ENCODE data around the gene PANX2.

PANX2 gene

GRCh38 chr22:50213263-50213662, 42.7 kb downstream of the PANX2 start:
- TF ChIP-seq, protein P1, sequence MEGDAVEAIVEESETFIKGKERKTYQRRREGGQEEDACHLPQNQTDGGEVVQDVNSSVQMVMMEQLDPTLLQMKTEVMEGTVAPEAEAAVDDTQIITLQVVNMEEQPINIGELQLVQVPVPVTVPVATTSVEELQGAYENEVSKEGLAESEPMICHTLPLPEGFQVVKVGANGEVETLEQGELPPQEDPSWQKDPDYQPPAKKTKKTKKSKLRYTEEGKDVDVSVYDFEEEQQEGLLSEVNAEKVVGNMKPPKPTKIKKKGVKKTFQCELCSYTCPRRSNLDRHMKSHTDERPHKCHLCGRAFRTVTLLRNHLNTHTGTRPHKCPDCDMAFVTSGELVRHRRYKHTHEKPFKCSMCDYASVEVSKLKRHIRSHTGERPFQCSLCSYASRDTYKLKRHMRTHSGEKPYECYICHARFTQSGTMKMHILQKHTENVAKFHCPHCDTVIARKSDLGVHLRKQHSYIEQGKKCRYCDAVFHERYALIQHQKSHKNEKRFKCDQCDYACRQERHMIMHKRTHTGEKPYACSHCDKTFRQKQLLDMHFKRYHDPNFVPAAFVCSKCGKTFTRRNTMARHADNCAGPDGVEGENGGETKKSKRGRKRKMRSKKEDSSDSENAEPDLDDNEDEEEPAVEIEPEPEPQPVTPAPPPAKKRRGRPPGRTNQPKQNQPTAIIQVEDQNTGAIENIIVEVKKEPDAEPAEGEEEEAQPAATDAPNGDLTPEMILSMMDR (IDR thresholded peaks at IDR 0.05; ENCODE audit: low read depth, low read length, missing control alignments), result no peak
- H3K36me3 ChIP-seq (replicated peaks), result peaks cover 47% of the 10 kb centered on the region
- no peak overlapping the region for H3K27ac ChIP-seq
- H3K27me3 ChIP-seq (replicated peaks), result no peaks in the 10 kb centered on the region
- DNase-seq, result no peak
- in situ Hi-C loops (cut with HindIII; ENCODE audit: low pct_ligation_motif_present, low sequenced_read_pairs), result no loop called here
- no peak overlapping the region for H3K4me3 ChIP-seq (ENCODE audit: low read depth, low read length)

GRCh38 chr22:50215297-50216054, 44.9 kb downstream of the PANX2 start:
- H3K4me3 ChIP-seq (ENCODE audit: low read depth, low read length), result no peak overlapping the region
- no peaks in the 10 kb centered on the region for H3K27me3 ChIP-seq (replicated peaks)
- TF ChIP-seq, protein P1 (IDR thresholded peaks at IDR 0.05; ENCODE audit: low read depth, low read length, missing control alignments), result no peak
- no peak overlapping the region for H3K27ac ChIP-seq
- no peak for DNase-seq
- H3K36me3 ChIP-seq (replicated peaks), result peaks cover 58% of the 10 kb centered on the region
- in situ Hi-C loops (cut with HindIII; ENCODE audit: low pct_ligation_motif_present, low sequenced_read_pairs), result no loop called here

GRCh38 chr22:50216055-50216683, 45.6 kb downstream of the PANX2 start:
- TF ChIP-seq, protein P1 (IDR thresholded peaks at IDR 0.05; ENCODE audit: low read depth, low read length, missing control alignments), result no peak
- DNase-seq, result no peak
- in situ Hi-C loops (cut with HindIII; ENCODE audit: low pct_ligation_motif_present, low sequenced_read_pairs), result no loop called here
- Histone ChIP-seq H3K4me3 (ENCODE audit: low read depth, low read length) (no peak overlapping the region), H3K36me3 (replicated peaks) (peaks cover 58% of the 10 kb centered on the region), H3K27ac (no peak overlapping the region), H3K27me3 (replicated peaks) (no peaks in the 10 kb centered on the region)

GRCh38 chr22:50216684-50217520, 46.4 kb downstream of the PANX2 start:
- in situ Hi-C loops (cut with HindIII; ENCODE audit: low pct_ligation_motif_present, low sequenced_read_pairs), result no loop called here
- TF ChIP-seq, protein P1 (IDR thresholded peaks at IDR 0.05; ENCODE audit: low read depth, low read length, missing control alignments), result no peak
- DNase-seq, result no peak
- no peaks in the 10 kb centered on the region for H3K27me3 ChIP-seq (replicated peaks)
- H3K4me3 ChIP-seq (ENCODE audit: low read depth, low read length), result no peak overlapping the region
- peaks cover 60% of the 10 kb centered on the region for H3K36me3 ChIP-seq (replicated peaks)
- no peak overlapping the region for H3K27ac ChIP-seq

GRCh38 chr22:50217543-50218152, 47.1 kb downstream of the PANX2 start:
- in situ Hi-C loops (cut with HindIII; ENCODE audit: low pct_ligation_motif_present, low sequenced_read_pairs), result no loop called here
- no peak for DNase-seq
- TF ChIP-seq, protein P1 (IDR thresholded peaks at IDR 0.05; ENCODE audit: low read depth, low read length, missing control alignments), result no peak
- no peak overlapping the region for H3K27ac ChIP-seq
- no peak overlapping the region for H3K4me3 ChIP-seq (ENCODE audit: low read depth, low read length)
- no peaks in the 10 kb centered on the region for H3K27me3 ChIP-seq (replicated peaks)
- H3K36me3 ChIP-seq (replicated peaks), result peaks cover 68% of the 10 kb centered on the region
